RWPE1 (cell line): ENCODE results near the gene EXOC3L4.

Experiments used
- CTCF ChIA-PET: fragments of 350-600 bp; sonication (Branson Sonifier 250); formaldehyde crosslinking; extraction: SDS; loops from one replicate; lab custom pipeline; 2021; lab: Yijun Ruan, JAX
- POLR2A ChIA-PET: fragments of 400-600 bp; formaldehyde crosslinking; extraction: SDS; loops from one replicate; lab custom pipeline; 2020; ENCODE audit warnings: antibody characterized with exemption; ENCODE audit not compliant: low non-redundant PET; lab: Yijun Ruan, JAX
- DNase-seq: peaks from one replicate; pipeline ENCODE4 v3.0.0; 2012; ENCODE audit warnings: low spot score
- H3K27ac ChIP-seq: fragments of 450-650 bp; 2 replicates; pipeline ENCODE4 v1.5.1; 2017
- CTCF ChIP-seq: fragments of 450-650 bp; conservative IDR thresholded peaks from 2 replicates; pipeline ENCODE4 v1.5.1; 2017; ENCODE audit warnings: low read depth, mild to moderate bottlenecking

The EXOC3L4 gene

DNA sequence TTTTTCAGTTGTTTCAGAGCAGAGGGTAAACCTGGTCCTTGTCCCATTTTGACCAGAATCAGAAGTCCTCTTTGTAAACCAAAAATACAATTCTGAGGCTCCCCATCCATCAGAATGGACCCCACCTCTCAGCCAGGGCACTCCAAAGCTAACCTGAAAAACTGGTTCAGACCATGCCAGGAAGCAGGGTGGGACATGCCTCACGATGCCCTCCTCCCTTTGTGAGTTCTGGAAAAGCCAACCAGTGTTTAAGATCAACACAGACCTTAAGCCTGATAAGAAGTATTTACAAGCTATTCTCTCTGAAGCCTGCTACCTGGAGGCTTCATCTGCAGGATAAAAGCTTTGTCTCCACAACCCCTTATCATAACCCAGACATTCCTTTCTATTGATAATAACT, 64.2 kb downstream of the EXOC3L4 start:
- TF ChIP-seq CTCF: no peak
- POLR2A ChIA-PET: no interaction called here
- no peak overlapping the region for H3K27ac ChIP-seq
- no peak for DNase-seq
- CTCF ChIA-PET: no interaction called here
